HG03139 (cell line): ENCODE results near the gene SEMA5B.

Source experiments
- ATAC-seq: cut with Tn5 transposase; IDR thresholded peaks from one replicate; pipeline ENCODE4 v1.9.1; 2021; ENCODE audit not compliant: unreplicated experiment

SEMA5B gene

DNA sequence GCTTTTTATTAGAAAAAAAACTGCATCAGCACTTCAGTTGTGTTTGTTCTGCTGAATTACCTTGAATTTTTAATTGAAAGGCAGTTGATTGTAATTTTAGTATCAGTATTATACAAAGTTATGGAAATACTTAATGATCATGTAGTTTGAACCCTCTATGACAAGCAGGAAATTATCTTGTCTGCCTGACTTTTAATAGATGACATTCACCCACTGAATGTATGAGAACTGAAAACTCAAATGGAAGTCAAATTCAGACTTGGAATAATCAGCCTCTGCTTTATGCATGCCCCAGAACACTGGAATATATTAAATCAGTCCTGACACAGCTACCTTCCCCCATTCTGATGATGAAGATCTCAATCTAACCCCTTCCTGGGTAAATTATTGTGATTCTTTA lies 159.2 kb downstream of the SEMA5B start:
- ATAC-seq = no peak

DNA sequence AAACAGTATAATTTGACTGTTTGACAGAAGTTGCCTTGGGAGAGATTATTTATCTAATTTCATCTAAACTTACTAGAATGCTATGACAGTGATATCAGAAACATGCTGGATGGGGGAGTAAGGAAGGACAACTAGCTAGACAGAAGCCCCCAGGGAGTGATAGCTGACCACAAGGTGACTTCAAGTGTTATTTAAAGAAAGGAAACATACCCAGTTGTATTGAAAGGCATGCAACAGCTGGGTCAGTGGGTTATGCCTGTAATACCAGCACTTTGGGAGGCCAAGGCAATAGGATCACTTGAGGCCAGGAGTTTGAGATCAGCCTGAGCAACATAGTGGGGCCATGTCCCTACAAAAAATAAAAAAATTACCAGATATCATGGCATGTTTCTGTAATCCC lies 163.1 kb downstream of the SEMA5B start:
- ATAC-seq = no peak

DNA sequence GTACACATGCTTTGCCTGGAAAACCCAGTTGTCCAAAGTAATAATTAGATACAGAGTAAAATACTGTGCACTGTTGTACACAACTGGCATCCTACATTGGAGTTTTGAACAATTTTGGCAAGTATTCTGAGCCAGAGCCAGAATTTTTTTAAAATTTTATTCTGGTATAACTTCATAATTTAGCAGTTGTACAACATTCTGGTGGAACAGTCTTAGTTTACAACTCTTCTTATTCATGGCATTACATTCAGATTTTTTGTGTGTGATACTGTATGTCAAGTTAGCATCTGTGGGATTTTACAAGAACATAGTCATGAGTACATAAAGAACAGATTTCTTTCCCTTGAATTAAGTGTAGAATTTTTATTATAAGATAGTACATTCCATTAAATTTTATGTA lies 165.2 kb downstream of the SEMA5B start:
- no peak for ATAC-seq
